Endothelial cell (in vitro differentiated cells): ENCODE measurements around the gene FBLN2. TPM values are rescaled to one million over a fixed set of nuclear protein-coding genes. Genes with fewer than 3 reads are reported as not detected.

Source experiments
- DNase-seq: peaks from one replicate; pipeline ENCODE4 v3.0.0; 2021; ENCODE audit warnings: low spot score
- H3K27ac Mint-ChIP-seq: one replicate; pipeline ENCODE4 v1.8.0; 2021; ENCODE audit warnings: mixed read lengths, inconsistent platforms; ENCODE audit not compliant: unreplicated experiment
- H3K27me3 Mint-ChIP-seq: one replicate; pipeline ENCODE4 v1.8.0; 2021; ENCODE audit warnings: mild to moderate bottlenecking, moderate library complexity, mixed read lengths, inconsistent platforms; ENCODE audit not compliant: unreplicated experiment
- H3K36me3 Mint-ChIP-seq: one replicate; pipeline ENCODE4 v1.8.0; 2021; ENCODE audit warnings: mild to moderate bottlenecking, low read depth, mixed read lengths, inconsistent platforms; ENCODE audit not compliant: unreplicated experiment
- H3K4me1 Mint-ChIP-seq: one replicate; pipeline ENCODE4 v1.8.0; 2021; ENCODE audit warnings: mild to moderate bottlenecking, mixed read lengths, inconsistent platforms; ENCODE audit not compliant: unreplicated experiment
- H3K4me3 Mint-ChIP-seq: one replicate; pipeline ENCODE4 v1.8.0; 2021; ENCODE audit warnings: mild to moderate bottlenecking, mixed read lengths, inconsistent platforms; ENCODE audit not compliant: unreplicated experiment
- H3K9me3 Mint-ChIP-seq: one replicate; pipeline ENCODE4 v1.8.0; 2021; ENCODE audit warnings: mixed read lengths, inconsistent platforms; ENCODE audit not compliant: unreplicated experiment
- total RNA-seq: library from RNA; stranded (reverse); fragmentation: NEBNext Ultra II Directional; extraction: Animal tissue kit (Norgen Biotek cat#: 25700); gene quantifications from one replicate; pipeline ENCODE4 v1.2.1, GENCODE V29; 2021; ENCODE audit not compliant: unreplicated experiment
- TF ChIP-seq, protein P1 (sequence below): fragments of 200-600 bp; sonication (generic); IDR thresholded peaks from one replicate; pipeline ENCODE4 v1.5.0; 2021; ENCODE audit warnings: antibody characterized with exemption; ENCODE audit not compliant: unreplicated experiment

Gene FBLN2
- total RNA-seq, 1 donor from 2014 or later, result 10.5 TPM

DNA sequence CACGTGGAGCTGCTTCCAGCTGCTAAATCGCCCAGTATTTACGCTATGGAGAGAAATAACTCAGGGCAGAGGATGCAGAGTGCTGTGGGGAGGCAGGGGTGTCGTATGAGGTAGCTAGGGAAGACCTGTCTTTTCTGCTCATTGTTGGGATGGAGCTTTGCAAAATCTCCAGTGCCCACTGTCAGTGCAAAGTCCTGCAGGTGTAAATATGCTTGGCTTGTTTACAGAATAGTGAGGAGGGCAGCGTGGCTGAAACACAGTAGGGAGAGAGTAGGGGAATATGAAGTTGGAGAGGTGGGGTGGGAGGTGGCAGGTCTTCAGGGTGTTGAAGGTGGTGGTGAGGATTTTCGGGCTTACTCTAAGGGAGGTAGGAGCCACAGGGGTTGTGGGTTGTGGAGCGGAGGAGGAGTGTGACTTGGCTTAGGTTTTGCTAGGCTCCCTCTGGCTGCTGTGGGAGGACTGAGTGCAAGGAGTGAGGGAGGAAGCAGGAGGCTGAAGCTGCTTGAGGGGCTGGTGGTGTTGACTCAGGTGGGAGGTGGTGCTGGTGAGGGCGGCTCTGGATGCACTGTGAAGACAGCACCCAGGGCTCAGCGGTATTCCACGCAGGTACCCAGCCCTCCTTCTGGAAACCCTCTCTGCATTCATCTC is 125.7 kb downstream of the FBLN2 start:
- H3K36me3 Mint-ChIP-seq, result no peaks in the 10 kb centered on the region
- no peaks in the 10 kb centered on the region for H3K9me3 Mint-ChIP-seq
- no peak overlapping the region for H3K4me3 Mint-ChIP-seq
- H3K27ac Mint-ChIP-seq, result no peak overlapping the region
- peaks cover 4% of the 10 kb centered on the region for H3K4me1 Mint-ChIP-seq
- TF ChIP-seq, protein P1, sequence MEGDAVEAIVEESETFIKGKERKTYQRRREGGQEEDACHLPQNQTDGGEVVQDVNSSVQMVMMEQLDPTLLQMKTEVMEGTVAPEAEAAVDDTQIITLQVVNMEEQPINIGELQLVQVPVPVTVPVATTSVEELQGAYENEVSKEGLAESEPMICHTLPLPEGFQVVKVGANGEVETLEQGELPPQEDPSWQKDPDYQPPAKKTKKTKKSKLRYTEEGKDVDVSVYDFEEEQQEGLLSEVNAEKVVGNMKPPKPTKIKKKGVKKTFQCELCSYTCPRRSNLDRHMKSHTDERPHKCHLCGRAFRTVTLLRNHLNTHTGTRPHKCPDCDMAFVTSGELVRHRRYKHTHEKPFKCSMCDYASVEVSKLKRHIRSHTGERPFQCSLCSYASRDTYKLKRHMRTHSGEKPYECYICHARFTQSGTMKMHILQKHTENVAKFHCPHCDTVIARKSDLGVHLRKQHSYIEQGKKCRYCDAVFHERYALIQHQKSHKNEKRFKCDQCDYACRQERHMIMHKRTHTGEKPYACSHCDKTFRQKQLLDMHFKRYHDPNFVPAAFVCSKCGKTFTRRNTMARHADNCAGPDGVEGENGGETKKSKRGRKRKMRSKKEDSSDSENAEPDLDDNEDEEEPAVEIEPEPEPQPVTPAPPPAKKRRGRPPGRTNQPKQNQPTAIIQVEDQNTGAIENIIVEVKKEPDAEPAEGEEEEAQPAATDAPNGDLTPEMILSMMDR, result no peak
- no peak for DNase-seq
- H3K27me3 Mint-ChIP-seq, result peaks cover 2% of the 10 kb centered on the region

DNA sequence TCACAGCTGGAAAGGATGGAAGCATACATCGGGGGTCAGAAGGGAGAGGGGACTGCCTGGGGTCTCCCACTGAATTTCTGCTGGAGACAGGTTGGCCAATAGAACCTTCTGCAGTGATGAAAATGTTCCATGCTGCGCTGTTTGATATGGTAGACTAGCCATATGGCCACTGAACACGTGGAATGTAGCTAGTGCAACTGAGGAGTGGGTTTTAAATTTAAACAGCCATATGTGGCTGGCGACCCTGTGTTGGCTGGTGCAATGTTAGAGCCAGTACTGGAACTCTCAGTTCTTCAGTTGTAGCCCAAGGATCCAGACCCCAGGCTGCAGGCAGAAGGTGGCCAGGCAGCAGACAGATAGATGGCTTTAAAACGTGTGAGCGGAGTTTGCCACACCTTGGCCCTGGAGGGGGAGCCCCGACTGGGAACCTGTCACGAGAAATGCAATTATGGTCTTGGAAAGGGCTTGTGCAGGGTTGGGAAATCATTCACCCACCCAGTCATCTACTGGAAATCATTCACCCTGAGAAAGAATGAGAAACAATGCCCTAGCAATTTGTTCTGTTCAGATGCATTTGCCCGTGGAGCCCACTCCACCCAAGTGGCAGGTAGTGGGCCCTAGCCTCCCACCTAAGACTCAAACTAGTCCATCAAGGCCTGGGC is 127.6 kb downstream of the FBLN2 start:
- Mint-ChIP-seq H3K36me3 (no peaks in the 10 kb centered on the region), H3K9me3 (no peaks in the 10 kb centered on the region), H3K4me1 (peaks cover 4% of the 10 kb centered on the region), H3K27ac (no peak overlapping the region), H3K4me3 (no peak overlapping the region), H3K27me3 (peaks cover 4% of the 10 kb centered on the region)
- DNase-seq, result no peak
- TF ChIP-seq, protein P1, result no peak

DNA sequence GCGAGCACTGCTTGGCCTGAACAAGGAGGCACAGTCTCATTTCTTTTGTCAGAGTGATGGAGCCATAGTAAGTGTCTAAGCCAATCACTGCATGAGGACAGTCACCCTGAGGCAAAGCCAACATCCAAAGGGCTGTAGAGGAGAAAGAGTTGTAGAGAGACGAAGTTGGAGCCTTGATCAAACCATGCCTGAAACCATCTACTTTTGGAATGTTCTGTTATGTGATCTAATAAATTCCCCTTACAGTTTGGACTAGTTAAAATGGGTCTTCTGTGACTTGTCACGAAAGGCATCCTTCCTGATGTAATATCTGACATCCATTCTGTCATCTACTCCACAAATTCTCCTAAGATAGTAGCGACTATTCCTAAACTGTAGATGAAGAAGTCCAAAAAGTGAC is 128.3 kb downstream of the FBLN2 start:
- no peaks in the 10 kb centered on the region for H3K36me3 Mint-ChIP-seq
- no peak overlapping the region for H3K4me3 Mint-ChIP-seq
- H3K9me3 Mint-ChIP-seq, result no peaks in the 10 kb centered on the region
- no peak for DNase-seq
- H3K27ac Mint-ChIP-seq, result no peak overlapping the region
- peaks cover 2% of the 10 kb centered on the region for H3K27me3 Mint-ChIP-seq
- TF ChIP-seq, protein P1, result no peak
- H3K4me1 Mint-ChIP-seq, result peaks cover 4% of the 10 kb centered on the region

DNA sequence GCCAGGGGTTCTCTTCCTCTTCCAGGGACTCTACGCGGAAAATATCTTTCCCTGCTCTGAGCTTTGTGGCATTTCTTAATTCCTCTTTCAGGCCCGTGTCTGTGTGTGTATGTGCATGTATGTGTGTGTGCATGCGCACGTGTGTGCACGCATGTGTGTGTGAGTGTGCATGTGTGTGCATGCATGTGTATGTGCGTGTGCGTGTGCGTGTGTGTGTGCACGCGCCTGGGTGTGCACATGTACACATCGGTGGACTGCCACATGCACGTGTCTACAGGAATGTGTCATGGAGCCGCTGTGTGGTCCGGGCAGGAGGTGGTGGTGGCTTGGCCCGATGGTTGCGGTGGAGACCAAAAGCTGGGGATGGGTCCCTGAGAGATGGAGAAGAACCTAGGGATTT is 133.0 kb downstream of the FBLN2 start:
- no peak for DNase-seq
- Mint-ChIP-seq H3K9me3 (no peaks in the 10 kb centered on the region), H3K27ac (no peak overlapping the region), H3K4me3 (no peak overlapping the region), H3K27me3 (peaks cover 10% of the 10 kb centered on the region), H3K4me1 (no peaks in the 10 kb centered on the region), H3K36me3 (peaks cover 6% of the 10 kb centered on the region)
- TF ChIP-seq, protein P1, result no peak

DNA sequence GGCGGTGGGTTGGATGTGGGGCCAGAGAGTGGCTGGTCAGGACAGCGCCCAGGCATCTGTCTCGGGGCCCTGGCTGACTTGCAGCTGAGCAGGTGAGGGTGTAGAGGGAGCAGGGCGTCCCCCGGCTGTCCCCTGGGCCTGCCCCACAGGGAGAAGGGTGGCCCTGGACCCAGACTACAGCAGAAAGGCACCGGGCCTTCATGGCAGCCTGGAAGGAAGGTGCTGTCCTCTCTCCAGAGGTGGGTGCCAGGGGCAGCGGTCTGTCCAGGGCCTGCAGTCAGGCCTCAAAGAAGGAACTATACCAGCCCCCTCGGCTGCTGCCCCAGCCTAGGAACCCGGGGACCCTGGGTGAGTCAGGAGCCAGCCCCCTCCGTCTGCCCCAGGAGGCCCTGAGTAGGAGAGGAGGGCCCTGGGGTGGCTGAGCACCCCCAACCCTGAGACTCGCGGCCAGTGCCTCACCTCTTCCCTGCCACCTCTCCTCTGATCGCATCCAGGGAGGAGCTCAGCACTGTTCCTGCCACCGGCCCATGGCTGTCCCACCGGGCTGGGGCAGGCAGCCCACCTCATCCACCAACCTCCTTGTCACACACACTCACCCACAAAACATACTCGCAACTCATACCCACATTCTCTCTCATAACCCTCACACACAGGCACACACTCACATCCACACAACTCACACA is 133.5 kb downstream of the FBLN2 start:
- Mint-ChIP-seq H3K4me3 (no peak overlapping the region), H3K36me3 (peaks cover 6% of the 10 kb centered on the region), H3K27me3 (peaks cover 10% of the 10 kb centered on the region), H3K9me3 (no peaks in the 10 kb centered on the region), H3K27ac (peak overlapping the region; percentile 40), H3K4me1 (no peaks in the 10 kb centered on the region)
- DNase-seq, result no peak
- TF ChIP-seq, protein P1, result no peak
